Astrocyte (in vitro differentiated cells and primary cell): ENCODE results near the gene PDE9A. TPM values are rescaled to one million over a fixed set of nuclear protein-coding genes. Genes with fewer than 3 reads are reported as not detected.

Experiments used
- DNase-seq: peaks from one replicate; pipeline ENCODE4 v3.0.0-alpha.2; 2010; ENCODE audit warnings: low read depth
- FAIRE-seq: peaks from 2 replicates; lab custom pipeline; 2011; peaks lifted over from hg19 to GRCh38; lab: Jason Lieb, UNC
- H2AFZ ChIP-seq: 2 replicates; pipeline ENCODE4 v1.6.0; 2012; ENCODE audit warnings: low read depth, low read length, inconsistent platforms
- H3K27ac ChIP-seq: 2 replicates; pipeline ENCODE4 v1.5.1; 2011; ENCODE audit warnings: low read depth, low read length, inconsistent platforms
- H3K27me3 ChIP-seq: 2 replicates; pipeline ENCODE4 v1.6.0; 2011; ENCODE audit warnings: low read length, inconsistent platforms; ENCODE audit not compliant: insufficient read depth
- H3K36me3 ChIP-seq: 2 replicates; pipeline ENCODE4 v1.5.1; 2011; ENCODE audit warnings: low read length, inconsistent platforms; ENCODE audit not compliant: insufficient read depth
- H3K4me1 ChIP-seq: 2 replicates; pipeline ENCODE4 v1.5.1; 2011; ENCODE audit warnings: low read length, inconsistent platforms; ENCODE audit not compliant: insufficient read depth
- H3K4me2 ChIP-seq: 2 replicates; pipeline ENCODE4 v1.6.0; 2012; ENCODE audit warnings: low read length, inconsistent platforms
- H3K4me3 ChIP-seq: 2 replicates; pipeline ENCODE4 v1.5.1; 2011; ENCODE audit warnings: low read depth, mild to moderate bottlenecking, low read length, inconsistent platforms; ENCODE audit not compliant: insufficient read depth
- H3K79me2 ChIP-seq: 2 replicates; pipeline ENCODE4 v1.6.0; 2012; ENCODE audit warnings: mild to moderate bottlenecking, low read length, inconsistent platforms; ENCODE audit not compliant: insufficient read depth
- H3K9ac ChIP-seq: 2 replicates; pipeline ENCODE4 v1.6.0; 2012; ENCODE audit warnings: mild to moderate bottlenecking, low read length, inconsistent platforms
- H3K9me3 ChIP-seq: 2 replicates; pipeline ENCODE4 v1.5.1; 2012; ENCODE audit warnings: low read depth, mild to moderate bottlenecking, low read length, inconsistent platforms; ENCODE audit not compliant: insufficient read depth
- H4K20me1 ChIP-seq: 2 replicates; pipeline ENCODE4 v1.6.0; 2012; ENCODE audit warnings: low read length, inconsistent platforms; ENCODE audit not compliant: insufficient read depth
- H3K27ac Mint-ChIP-seq: one replicate; pipeline ENCODE4 v1.8.0; 2021; ENCODE audit warnings: mild to moderate bottlenecking, mixed read lengths; ENCODE audit not compliant: unreplicated experiment
- H3K27me3 Mint-ChIP-seq: one replicate; pipeline ENCODE4 v1.8.0; 2021; ENCODE audit warnings: low read depth, mixed read lengths; ENCODE audit not compliant: unreplicated experiment
- H3K36me3 Mint-ChIP-seq: one replicate; pipeline ENCODE4 v1.8.0; 2021; ENCODE audit warnings: low read depth, mixed read lengths; ENCODE audit not compliant: unreplicated experiment
- H3K4me1 Mint-ChIP-seq: one replicate; pipeline ENCODE4 v1.8.0; 2021; ENCODE audit warnings: low read depth, mixed read lengths; ENCODE audit not compliant: unreplicated experiment
- H3K4me3 Mint-ChIP-seq: one replicate; pipeline ENCODE4 v1.8.0; 2021; ENCODE audit warnings: mild to moderate bottlenecking, moderate library complexity, mixed read lengths; ENCODE audit not compliant: unreplicated experiment
- H3K9me3 Mint-ChIP-seq: one replicate; pipeline ENCODE4 v1.8.0; 2021; ENCODE audit warnings: mild to moderate bottlenecking, mixed read lengths; ENCODE audit not compliant: unreplicated experiment
- EZH2 ChIP-seq: IDR thresholded peaks from 2 replicates; pipeline ENCODE4 v1.6.1; 2012; ENCODE audit warnings: mild to moderate bottlenecking, low read length, inconsistent platforms; ENCODE audit not compliant: insufficient read depth
- total RNA-seq: library from RNA; stranded (reverse); gene quantifications from 2 replicates; pipeline ENCODE4 v1.2.1, GENCODE V29; 2021
- TF ChIP-seq, protein P1 (sequence below): IDR thresholded peaks from 2 replicates; pipeline ENCODE4 v1.5.1; 2011; ENCODE audit warnings: low read depth, mild to moderate bottlenecking, inconsistent platforms, low read length, moderate library complexity; ENCODE audit not compliant: insufficient read depth

PDE9A gene
- total RNA-seq, 1 donor from 2014 or later: 7.8 TPM

DNA sequence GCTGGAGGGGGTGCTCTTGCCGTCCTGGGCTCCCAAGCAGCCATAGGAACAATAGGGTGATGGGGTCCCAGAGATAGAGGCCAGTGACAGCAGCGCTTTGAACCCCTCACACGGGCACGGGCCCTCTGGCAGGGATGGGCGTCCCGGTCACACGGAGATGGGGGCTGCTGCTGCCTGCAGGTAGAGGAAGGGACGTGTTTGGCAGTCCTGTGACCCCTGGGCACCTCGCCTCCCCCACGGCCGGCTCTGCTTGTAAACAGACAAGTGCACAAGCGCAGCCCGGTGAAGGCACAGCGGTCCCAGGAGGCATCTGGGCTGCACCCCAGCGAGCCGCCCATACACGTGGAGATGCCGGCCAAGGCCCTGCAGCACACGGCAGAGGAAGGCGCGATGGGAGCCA lies 36.5 kb upstream of the PDE9A start:
- H3K4me3 Mint-ChIP-seq: no peak overlapping the region
- Histone ChIP-seq H3K4me3 (no peak overlapping the region), H4K20me1 (no peaks in the 10 kb centered on the region), H2AFZ (no peak overlapping the region), H3K27me3 (peaks cover 26% of the 10 kb centered on the region), H3K27ac (no peak overlapping the region), H3K9me3 (no peaks in the 10 kb centered on the region), H3K36me3 (no peaks in the 10 kb centered on the region), H3K9ac (no peak overlapping the region), H3K4me2 (no peak overlapping the region), H3K4me1 (no peaks in the 10 kb centered on the region), H3K79me2 (no peaks in the 10 kb centered on the region)
- H3K4me1 Mint-ChIP-seq: no peaks in the 10 kb centered on the region
- H3K27me3 Mint-ChIP-seq: peaks cover 35% of the 10 kb centered on the region
- no peak overlapping the region for H3K27ac Mint-ChIP-seq
- H3K36me3 Mint-ChIP-seq: no peaks in the 10 kb centered on the region
- H3K9me3 Mint-ChIP-seq: peaks cover under 1% of the 10 kb centered on the region
- FAIRE-seq (no peak), DNase-seq (no peak)
- no peak for TF ChIP-seq EZH2
- TF ChIP-seq, protein P1, sequence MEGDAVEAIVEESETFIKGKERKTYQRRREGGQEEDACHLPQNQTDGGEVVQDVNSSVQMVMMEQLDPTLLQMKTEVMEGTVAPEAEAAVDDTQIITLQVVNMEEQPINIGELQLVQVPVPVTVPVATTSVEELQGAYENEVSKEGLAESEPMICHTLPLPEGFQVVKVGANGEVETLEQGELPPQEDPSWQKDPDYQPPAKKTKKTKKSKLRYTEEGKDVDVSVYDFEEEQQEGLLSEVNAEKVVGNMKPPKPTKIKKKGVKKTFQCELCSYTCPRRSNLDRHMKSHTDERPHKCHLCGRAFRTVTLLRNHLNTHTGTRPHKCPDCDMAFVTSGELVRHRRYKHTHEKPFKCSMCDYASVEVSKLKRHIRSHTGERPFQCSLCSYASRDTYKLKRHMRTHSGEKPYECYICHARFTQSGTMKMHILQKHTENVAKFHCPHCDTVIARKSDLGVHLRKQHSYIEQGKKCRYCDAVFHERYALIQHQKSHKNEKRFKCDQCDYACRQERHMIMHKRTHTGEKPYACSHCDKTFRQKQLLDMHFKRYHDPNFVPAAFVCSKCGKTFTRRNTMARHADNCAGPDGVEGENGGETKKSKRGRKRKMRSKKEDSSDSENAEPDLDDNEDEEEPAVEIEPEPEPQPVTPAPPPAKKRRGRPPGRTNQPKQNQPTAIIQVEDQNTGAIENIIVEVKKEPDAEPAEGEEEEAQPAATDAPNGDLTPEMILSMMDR: no peak

DNA sequence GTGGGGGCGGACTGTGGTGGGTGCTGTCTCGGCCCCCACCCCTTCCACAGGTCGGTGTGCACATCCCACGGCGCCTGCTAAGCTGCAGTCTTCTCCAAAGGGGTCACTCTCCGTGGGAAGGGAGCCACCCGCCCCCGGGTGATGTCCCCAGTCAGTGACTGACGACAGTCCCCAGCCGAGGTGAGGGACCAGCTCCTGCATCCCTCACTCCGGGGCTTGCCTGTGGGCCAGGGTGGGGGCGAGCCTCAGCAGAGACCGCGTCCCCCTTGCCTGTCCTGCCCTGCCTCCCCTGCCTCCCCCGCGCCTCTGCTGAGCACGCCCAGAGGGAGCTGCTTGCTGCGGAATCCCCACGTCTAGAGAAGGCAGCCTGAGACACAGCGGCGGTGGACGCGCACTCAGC lies 35.9 kb upstream of the PDE9A start:
- Mint-ChIP-seq H3K27ac (no peak overlapping the region), H3K36me3 (no peaks in the 10 kb centered on the region), H3K4me1 (no peaks in the 10 kb centered on the region), H3K4me3 (no peak overlapping the region), H3K27me3 (peaks cover 39% of the 10 kb centered on the region), H3K9me3 (no peaks in the 10 kb centered on the region)
- no peaks in the 10 kb centered on the region for H3K36me3 ChIP-seq
- H3K4me1 ChIP-seq: no peaks in the 10 kb centered on the region
- H3K27me3 ChIP-seq: peaks cover 31% of the 10 kb centered on the region
- H2AFZ ChIP-seq: no peak overlapping the region
- H3K27ac ChIP-seq: no peak overlapping the region
- H4K20me1 ChIP-seq: no peaks in the 10 kb centered on the region
- H3K79me2 ChIP-seq: no peaks in the 10 kb centered on the region
- no peaks in the 10 kb centered on the region for H3K9me3 ChIP-seq
- TF ChIP-seq, protein P1: no peak
- TF ChIP-seq EZH2: no peak
- no peak overlapping the region for H3K4me3 ChIP-seq
- FAIRE-seq (no peak), DNase-seq (no peak)
- no peak overlapping the region for H3K9ac ChIP-seq
- H3K4me2 ChIP-seq: no peak overlapping the region

DNA sequence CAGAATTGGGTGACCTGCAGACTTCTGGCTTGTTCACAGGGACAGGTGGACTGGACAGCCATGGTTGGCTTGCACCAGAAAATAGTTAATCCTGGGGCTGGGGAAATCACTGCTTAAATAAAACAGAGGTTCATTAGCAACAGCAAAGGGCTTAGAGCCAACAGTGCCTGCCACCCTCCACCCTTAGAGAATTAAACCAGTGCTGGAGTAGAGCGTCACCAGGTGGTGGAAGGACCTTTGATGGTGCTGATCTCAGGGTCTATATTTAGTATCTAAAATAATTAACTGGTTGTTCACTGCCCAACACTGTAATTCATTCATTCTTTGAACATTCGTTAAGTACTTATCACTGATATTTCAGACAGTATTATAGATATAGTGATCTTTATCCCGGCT lies 34.7 kb upstream of the PDE9A start:
- Histone ChIP-seq H3K27ac (no peak overlapping the region), H3K9ac (no peak overlapping the region), H3K4me3 (no peak overlapping the region), H3K79me2 (no peaks in the 10 kb centered on the region), H3K36me3 (no peaks in the 10 kb centered on the region), H2AFZ (no peak overlapping the region), H3K9me3 (no peaks in the 10 kb centered on the region), H3K27me3 (peaks cover 37% of the 10 kb centered on the region), H4K20me1 (no peaks in the 10 kb centered on the region), H3K4me2 (no peak overlapping the region), H3K4me1 (no peaks in the 10 kb centered on the region)
- no peaks in the 10 kb centered on the region for H3K36me3 Mint-ChIP-seq
- H3K4me1 Mint-ChIP-seq: no peaks in the 10 kb centered on the region
- no peak for TF ChIP-seq EZH2
- TF ChIP-seq, protein P1: no peak
- DNase-seq (no peak), FAIRE-seq (no peak)
- H3K4me3 Mint-ChIP-seq: no peak overlapping the region
- no peaks in the 10 kb centered on the region for H3K9me3 Mint-ChIP-seq
- H3K27ac Mint-ChIP-seq: no peak overlapping the region
- H3K27me3 Mint-ChIP-seq: peaks cover 43% of the 10 kb centered on the region
